GM18502 (cell line): ENCODE data around the gene FRS3.

Experiments
- ATAC-seq: cut with Tn5 transposase; IDR thresholded peaks from one replicate; pipeline ENCODE4 v1.9.1; 2021; ENCODE audit warnings: mild to moderate bottlenecking; ENCODE audit not compliant: unreplicated experiment, poor library complexity

The FRS3 gene

GRCh38 chr6:41796474-41796873 lies 16.8 kb upstream of the FRS3 start:
- no peak for ATAC-seq

- ATAC-seq, result no peak
Measured at GRCh38 chr6:41791984-41792383, 12.3 kb upstream of the FRS3 start.

GRCh38 chr6:41791305-41791704 lies 11.6 kb upstream of the FRS3 start:
- ATAC-seq, result no peak

GRCh38 chr6:41790045-41790444 lies 10.3 kb upstream of the FRS3 start:
- no peak for ATAC-seq

- no peak for ATAC-seq
Measured at GRCh38 chr6:41789390-41789724, 9.7 kb upstream of the FRS3 start.

- peak; percentile 76 for ATAC-seq
Measured at GRCh38 chr6:41787219-41787917, 7.7 kb upstream of the FRS3 start, which contains the start of gene TOMM6. Gene TOMM6 (plus strand): TSS chr6:41787694. CDS start chr6:41787698, 4 bp downstream.

GRCh38 chr6:41786451-41787218 lies 6.9 kb upstream of the FRS3 start:
- ATAC-seq, result peak; percentile 69

- ATAC-seq, result no peak
Measured at GRCh38 chr6:41785689-41786450, 6.2 kb upstream of the FRS3 start.

- no peak for ATAC-seq
Measured at GRCh38 chr6:41785254-41785653, 5.6 kb upstream of the FRS3 start.

GRCh38 chr6:41784581-41785171 lies 5.0 kb upstream of the FRS3 start:
- ATAC-seq, result no peak

GRCh38 chr6:41783106-41783780 lies 3.5 kb upstream of the FRS3 start:
- ATAC-seq, result no peak

GRCh38 chr6:41781366-41781730 lies 1.6 kb upstream of the FRS3 start:
- no peak for ATAC-seq

GRCh38 chr6:41780551-41781365 lies 1.1 kb upstream of the FRS3 start, which contains the start of gene PRICKLE4:
Gene PRICKLE4 (plus strand): TSS chr6:41780782. CDS start chr6:41783474, 2,692 bp downstream.
- no peak for ATAC-seq

GRCh38 chr6:41779336-41779735 lies 364 bp downstream of the FRS3 start:
- no peak for ATAC-seq

- no peak for ATAC-seq
Measured at GRCh38 chr6:41778895-41779294, 805 bp downstream of the FRS3 start.

- no peak for ATAC-seq
Measured at GRCh38 chr6:41777551-41778285, 2.0 kb downstream of the FRS3 start.

- ATAC-seq, result no peak
Measured at GRCh38 chr6:41775293-41775882, 4.3 kb downstream of the FRS3 start.

GRCh38 chr6:41774841-41775240 lies 4.9 kb downstream of the FRS3 start:
- ATAC-seq, result no peak
